PC-9 (cell line): ENCODE results near the gene RUNX1. TPM values are rescaled to one million over a fixed set of nuclear protein-coding genes. Genes with fewer than 3 reads are reported as not detected.
A peak's percentile ranks its signal among the peaks of the same experiment; 100 is the strongest.

ENCODE experiments used
- BruUV-seq: library from RNA; stranded (reverse); fragments of 400-500 nt; replicated peaks from 2 replicates; lab custom pipeline; 2021; lab: Mats Ljungman, UMichigan
- CTCF ChIA-PET: fragments of 300-600 bp; sonication (Branson Sonifier 250); formaldehyde crosslinking; loops from one replicate; lab custom pipeline; 2022; ENCODE audit warnings: antibody characterized with exemption; lab: Charles Lee
- POLR2A ChIA-PET: fragments of 300-600 bp; sonication (Branson Sonifier 250); formaldehyde crosslinking; loops from one replicate; lab custom pipeline; 2022; ENCODE audit warnings: antibody characterized with exemption; ENCODE audit not compliant: unreplicated experiment; lab: Charles Lee
- DNase-seq, 2 experiments: peaks; one replicate each; pipeline versions ENCODE4 v3.0.0 to v3.0.0-alpha.2; 2015 to 2022; ENCODE audit warnings: mixed read lengths in 1 of 2
- H2AFZ ChIP-seq: fragments of 200-600 bp; sonication (generic); 2 replicates; pipeline ENCODE4 v1.8.1; 2017; ENCODE audit warnings: antibody characterized with exemption
- H3F3A ChIP-seq: fragments of 200-600 bp; sonication (generic); 2 replicates; pipeline ENCODE4 v1.8.1; 2017; ENCODE audit warnings: antibody characterized with exemption, mild to moderate bottlenecking, low read depth; ENCODE audit not compliant: insufficient read depth
- H3K27ac ChIP-seq: fragments of 200-600 bp; sonication (generic); 2 replicates; pipeline ENCODE4 v1.6.1; 2016; ENCODE audit warnings: mixed run types
- H3K27me3 ChIP-seq: fragments of 200-600 bp; sonication (generic); 2 replicates; pipeline ENCODE4 v1.6.1; 2016; ENCODE audit warnings: low read depth, mixed run types; ENCODE audit not compliant: insufficient read depth
- H3K36me3 ChIP-seq: fragments of 200-600 bp; sonication (generic); 2 replicates; pipeline ENCODE4 v1.6.1; 2016; ENCODE audit warnings: low read depth, mixed run types
- H3K4me1 ChIP-seq: fragments of 200-600 bp; sonication (generic); replicated peaks from 2 replicates; pipeline ENCODE4 v1.6.1; 2016; ENCODE audit warnings: mixed run types; ENCODE audit not compliant: insufficient read depth
- H3K4me2 ChIP-seq: fragments of 200-600 bp; sonication (generic); 2 replicates; pipeline ENCODE4 v1.6.1; 2017; ENCODE audit warnings: mixed run types
- H3K4me3 ChIP-seq: fragments of 200-600 bp; sonication (generic); 2 replicates; pipeline ENCODE4 v1.6.1; 2016; ENCODE audit warnings: mixed run types
- H3K79me2 ChIP-seq: fragments of 200-600 bp; sonication (generic); 2 replicates; pipeline ENCODE4 v1.6.1; 2017; ENCODE audit warnings: low read depth, mixed run types
- H3K9me2 ChIP-seq: fragments of 200-600 bp; sonication (generic); 2 replicates; pipeline ENCODE4 v1.8.1; 2017; ENCODE audit warnings: mild to moderate bottlenecking; ENCODE audit not compliant: insufficient read depth
- H3K9me3 ChIP-seq: fragments of 200-600 bp; sonication (generic); 2 replicates; pipeline ENCODE4 v1.8.1; 2016; ENCODE audit warnings: low read depth; ENCODE audit not compliant: insufficient read depth
- H4K20me1 ChIP-seq: fragments of 200-600 bp; sonication (generic); 2 replicates; pipeline ENCODE4 v1.8.1; 2017; ENCODE audit not compliant: insufficient read depth
- EZH2 ChIP-seq: fragments of 200-600 bp; sonication (generic); IDR thresholded peaks from 2 replicates; pipeline ENCODE4 v1.8.0; 2017; ENCODE audit warnings: antibody characterized with exemption, low read depth
- intact Hi-C: fragments of 100-400 bp; cut with micrococcal nuclease; formaldehyde crosslinking; loops from one replicate; pipeline ENCODE4 v1.10.0; 2022; ENCODE audit not compliant: unreplicated experiment
- total RNA-seq: library from RNA; stranded (reverse); gene quantifications from 2 replicates; pipeline ENCODE4 v1.2.3, GENCODE V29; 2021
- TF ChIP-seq, protein P1 (sequence below): fragments of 200-600 bp; sonication (generic); conservative IDR thresholded peaks from 2 replicates; pipeline ENCODE4 v1.6.1; 2017; ENCODE audit warnings: mixed run types, antibody characterized with exemption, mild to moderate bottlenecking, moderate library complexity

The RUNX1 gene
- total RNA-seq, 1 experiment from 2014 or later = 58.5 TPM

DNA sequence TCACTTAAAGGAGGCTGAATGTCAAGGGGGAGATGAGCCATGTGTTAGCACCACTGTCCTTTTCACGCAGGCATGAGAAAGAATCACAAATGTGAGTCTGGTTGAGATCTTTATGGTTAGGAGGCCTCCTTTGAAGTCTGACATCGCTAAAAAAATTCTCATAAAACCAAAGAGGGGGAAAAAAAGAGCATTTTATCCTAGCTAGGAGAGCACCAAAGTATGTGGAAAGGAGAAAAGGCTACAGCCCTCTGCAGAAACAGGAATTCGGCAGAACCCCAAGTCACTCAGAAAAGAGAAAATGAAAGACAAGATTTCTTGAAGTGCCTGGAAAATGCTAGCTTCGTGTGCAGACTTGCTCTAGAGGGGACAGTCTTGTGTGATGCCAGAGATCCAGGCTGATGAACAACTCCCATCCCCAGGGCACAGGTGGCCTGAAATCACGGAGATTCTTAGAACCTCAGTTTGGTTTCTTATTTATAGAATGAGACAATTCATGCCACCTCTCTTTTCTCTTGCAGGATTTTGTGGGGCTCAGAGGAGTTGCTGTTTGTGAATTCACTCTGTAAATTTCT is 61.5 kb downstream of the RUNX1 start:
- Histone ChIP-seq H3K4me3 (no peak overlapping the region), H3K27me3 (no peaks in the 10 kb centered on the region), H3K36me3 (peaks cover 13% of the 10 kb centered on the region), H3K27ac (no peak overlapping the region), H2AFZ (no peak overlapping the region), H3K9me3 (no peaks in the 10 kb centered on the region), H4K20me1 (no peaks in the 10 kb centered on the region; the same call in 1 of the 2 replicates), H3K9me2 (no peaks in the 10 kb centered on the region), H3K4me1 (peaks cover 27% of the 10 kb centered on the region), H3K79me2 (peaks cover 37% of the 10 kb centered on the region), H3F3A (peaks cover 13% of the 10 kb centered on the region), H3K4me2 (no peak overlapping the region)
- no TSS peak for BruUV-seq
- POLR2A ChIA-PET = no interaction called here
- CTCF ChIA-PET = no interaction called here
- DNase-seq = no peak
- TF ChIP-seq, protein P1, sequence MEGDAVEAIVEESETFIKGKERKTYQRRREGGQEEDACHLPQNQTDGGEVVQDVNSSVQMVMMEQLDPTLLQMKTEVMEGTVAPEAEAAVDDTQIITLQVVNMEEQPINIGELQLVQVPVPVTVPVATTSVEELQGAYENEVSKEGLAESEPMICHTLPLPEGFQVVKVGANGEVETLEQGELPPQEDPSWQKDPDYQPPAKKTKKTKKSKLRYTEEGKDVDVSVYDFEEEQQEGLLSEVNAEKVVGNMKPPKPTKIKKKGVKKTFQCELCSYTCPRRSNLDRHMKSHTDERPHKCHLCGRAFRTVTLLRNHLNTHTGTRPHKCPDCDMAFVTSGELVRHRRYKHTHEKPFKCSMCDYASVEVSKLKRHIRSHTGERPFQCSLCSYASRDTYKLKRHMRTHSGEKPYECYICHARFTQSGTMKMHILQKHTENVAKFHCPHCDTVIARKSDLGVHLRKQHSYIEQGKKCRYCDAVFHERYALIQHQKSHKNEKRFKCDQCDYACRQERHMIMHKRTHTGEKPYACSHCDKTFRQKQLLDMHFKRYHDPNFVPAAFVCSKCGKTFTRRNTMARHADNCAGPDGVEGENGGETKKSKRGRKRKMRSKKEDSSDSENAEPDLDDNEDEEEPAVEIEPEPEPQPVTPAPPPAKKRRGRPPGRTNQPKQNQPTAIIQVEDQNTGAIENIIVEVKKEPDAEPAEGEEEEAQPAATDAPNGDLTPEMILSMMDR = no peak
- TF ChIP-seq EZH2 = no peak
- intact Hi-C loops = no loop called here

DNA sequence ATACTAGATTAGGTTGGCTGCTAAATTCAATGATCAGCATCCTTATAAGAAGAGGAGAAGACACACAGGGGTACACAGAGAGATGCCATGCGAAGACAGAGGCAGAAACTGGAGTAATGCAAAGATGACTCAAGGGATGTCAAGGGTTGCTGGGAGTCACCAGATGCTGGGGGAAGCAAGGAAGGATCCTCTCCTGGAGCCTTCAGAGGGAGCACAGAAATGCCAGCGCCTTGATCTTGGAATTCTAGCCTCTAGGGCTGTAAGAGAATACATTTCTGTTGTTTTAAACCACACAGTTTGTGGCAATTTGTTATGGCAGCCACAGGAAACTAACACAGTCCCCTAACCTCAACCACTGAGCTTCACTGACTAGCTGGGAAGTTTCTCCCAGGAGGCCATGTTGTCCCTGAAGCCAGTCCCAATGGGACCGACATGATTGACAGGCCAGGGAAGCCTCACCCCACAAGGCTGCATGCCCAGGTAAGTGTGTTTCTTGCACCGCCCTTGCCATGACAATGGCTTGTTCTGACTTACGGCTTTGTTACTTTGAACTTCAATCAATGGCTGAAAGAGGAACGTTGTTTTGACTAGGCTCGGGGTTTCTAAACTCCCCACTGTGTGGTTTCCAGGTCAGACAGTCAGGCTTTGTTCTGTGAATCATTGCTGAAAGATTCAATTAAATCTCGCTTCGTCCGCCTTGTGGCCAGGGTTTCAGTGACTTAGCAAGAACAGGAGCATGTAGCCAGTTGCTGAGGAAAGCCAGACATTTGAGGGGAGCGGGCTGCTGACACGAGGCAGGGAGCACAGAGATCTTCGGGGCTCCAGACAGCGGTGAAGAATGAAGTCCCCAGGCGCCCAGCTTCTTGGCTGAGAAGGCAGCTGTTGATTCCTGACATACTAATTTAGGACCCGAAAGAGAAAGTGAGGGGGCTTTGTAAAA is 62.3 kb downstream of the RUNX1 start:
- DNase-seq = no peak

DNA sequence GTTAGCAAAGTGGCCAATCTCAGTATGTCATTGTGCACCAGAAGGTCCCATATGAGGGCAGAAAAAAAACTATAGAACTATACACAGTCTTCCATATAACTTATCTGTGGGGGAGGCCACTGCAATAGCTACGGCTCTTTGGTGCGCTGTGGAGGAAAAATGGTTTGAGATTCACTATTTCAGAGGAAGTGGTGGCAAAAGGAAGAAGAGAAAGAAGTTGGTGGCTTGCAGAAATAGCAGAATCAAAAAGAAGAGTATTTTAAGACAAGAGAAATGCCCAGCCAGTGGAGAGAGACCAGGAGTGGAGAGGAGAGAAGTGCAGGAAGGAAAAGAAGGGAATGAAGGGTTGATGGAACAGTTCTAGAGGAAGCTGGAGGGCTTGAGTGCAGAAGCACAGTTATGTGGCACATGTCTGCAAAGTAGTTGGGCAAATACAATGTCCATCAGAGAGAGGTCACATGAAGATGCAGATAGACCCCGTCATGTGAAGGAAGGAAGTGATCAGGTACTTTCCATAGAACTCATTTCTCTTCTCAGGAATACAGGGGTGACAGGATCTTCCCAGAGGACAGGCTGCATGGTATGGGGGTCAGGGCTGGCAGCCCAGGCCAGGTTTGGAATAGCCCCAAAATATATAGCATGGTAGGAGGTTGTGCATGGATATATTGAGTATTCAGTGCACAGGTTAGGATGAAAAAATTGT is 64.6 kb downstream of the RUNX1 start:
- Histone ChIP-seq H3K36me3 (peaks cover 28% of the 10 kb centered on the region), H3K4me2 (no peak overlapping the region), H3K9me3 (no peaks in the 10 kb centered on the region), H2AFZ (no peak overlapping the region), H3K27me3 (no peaks in the 10 kb centered on the region), H3K27ac (peak overlapping the region; percentile 83), H3K4me1 (peaks cover 28% of the 10 kb centered on the region), H3F3A (peaks cover 18% of the 10 kb centered on the region), H3K9me2 (no peaks in the 10 kb centered on the region), H3K4me3 (no peak overlapping the region), H3K79me2 (peaks cover 45% of the 10 kb centered on the region), H4K20me1 (peaks cover 6% of the 10 kb centered on the region)
- POLR2A ChIA-PET = interaction anchor here (0.5 to 0.6 kb wide), 2 partner anchors 28 to 238 kb away, joined by 3 read pairs; no protein-coding TSS in a partner anchor
- CTCF ChIA-PET = no interaction called here
- TF ChIP-seq, protein P1 = no peak
- TF ChIP-seq EZH2 = no peak
- DNase-seq = no peak
- no TSS peak for BruUV-seq
- intact Hi-C loops = no loop called here

More for the DNA sequence above, 62.3 kb downstream of the RUNX1 start:
- Histone ChIP-seq H3K9me2 (no peaks in the 10 kb centered on the region), H3K9me3 (no peaks in the 10 kb centered on the region), H3K4me1 (peaks cover 28% of the 10 kb centered on the region), H3K4me3 (no peak overlapping the region), H2AFZ (no peak overlapping the region), H3K27ac (no peak overlapping the region), H3K79me2 (peaks cover 37% of the 10 kb centered on the region), H3F3A (peaks cover 15% of the 10 kb centered on the region), H3K4me2 (no peak overlapping the region), H3K27me3 (no peaks in the 10 kb centered on the region), H3K36me3 (peaks cover 18% of the 10 kb centered on the region), H4K20me1 (no peaks in the 10 kb centered on the region; the same call in 1 of the 2 replicates)
- ChIA-PET CTCF (no interaction called here), POLR2A (no interaction called here)
- no TSS peak for BruUV-seq
- TF ChIP-seq, protein P1 = no peak
- no peak for TF ChIP-seq EZH2
- intact Hi-C loops = no loop called here
